SK-N-MC (cell line): ENCODE measurements around the gene PGM2L1.

ENCODE experiments used
- EZH2 ChIP-seq: fragments of 200-600 bp; sonication (generic); IDR thresholded peaks from one replicate; pipeline ENCODE4 v1.6.1; 2017; ENCODE audit warnings: antibody characterized with exemption
- POLR2AphosphoS5 ChIP-seq: IDR thresholded peaks from 2 replicates; pipeline ENCODE4 v1.6.1; 2012; ENCODE audit warnings: mild to moderate bottlenecking, low read depth, low read length, borderline replicate concordance

DNA sequence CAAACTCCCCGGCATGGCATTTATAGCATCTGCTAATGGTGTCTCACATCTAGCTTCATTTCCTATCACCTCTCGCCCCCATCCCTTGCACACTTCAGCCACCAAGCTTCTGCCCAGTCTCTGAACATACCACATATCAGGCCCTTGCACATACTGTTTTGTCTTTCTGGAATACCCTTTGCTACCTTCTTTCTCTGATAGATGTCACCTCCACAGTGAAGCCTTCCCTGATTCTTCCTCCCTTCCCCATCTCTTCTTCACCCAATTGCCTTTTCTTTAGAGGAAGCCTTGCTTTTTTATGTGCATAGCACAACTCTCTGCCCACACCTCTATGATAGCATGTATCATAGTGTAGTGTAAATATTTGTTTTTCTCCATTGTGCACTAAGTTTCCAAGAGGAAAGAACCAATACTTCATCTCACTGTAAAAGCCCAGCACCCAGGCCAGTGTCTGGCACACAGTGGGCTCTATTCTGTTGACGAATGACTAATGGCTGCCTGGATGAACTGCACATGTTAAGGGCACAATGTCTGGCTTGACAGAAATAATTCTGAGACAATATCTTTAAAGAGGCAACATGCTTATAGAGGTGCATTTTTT lies 114.6 kb downstream of the PGM2L1 start:
- TF ChIP-seq POLR2AphosphoS5 = no peak
- TF ChIP-seq EZH2 = no peak
